Lower lobe of right lung (tissue), 2 donors: ENCODE results near the gene MYO1A. TPM values are rescaled to one million over a fixed set of nuclear protein-coding genes. Genes with fewer than 3 reads are reported as not detected.

Source experiments
- ATAC-seq, 2 donors: fragments of 200-7000 bp; cut with Tn5 transposase; one replicate each; pipeline ENCODE4 v1.9.1; 2020 to 2022; ENCODE audit warnings: mild to moderate bottlenecking in 2 of 2, moderate library complexity in 2 of 2
- DNase-seq: peaks from one replicate; pipeline ENCODE4 v3.0.0-alpha.2; 2020
- H3K27ac ChIP-seq: fragments of 200-600 bp; one replicate; pipeline ENCODE4 v1.8.0; 2022
- H3K27me3 ChIP-seq: fragments of 200-600 bp; one replicate; pipeline ENCODE4 v1.8.0; 2022; ENCODE audit warnings: low read depth
- H3K36me3 ChIP-seq: fragments of 200-600 bp; one replicate; pipeline ENCODE4 v1.8.0; 2022; ENCODE audit warnings: mild to moderate bottlenecking
- H3K4me1 ChIP-seq: fragments of 200-600 bp; one replicate; pipeline ENCODE4 v1.8.0; 2022
- H3K4me3 ChIP-seq: fragments of 200-600 bp; one replicate; pipeline ENCODE4 v1.8.0; 2022; ENCODE audit warnings: mild to moderate bottlenecking
- H3K9me3 ChIP-seq: fragments of 200-600 bp; one replicate; pipeline ENCODE4 v1.8.0; 2022
- CTCF ChIP-seq: fragments of 200-600 bp; IDR thresholded peaks from one replicate; pipeline ENCODE4 v1.8.0; 2022; ENCODE audit warnings: antibody characterized with exemption, mild to moderate bottlenecking
- intact Hi-C: fragments of 100-400 bp; cut with DNase I; formaldehyde crosslinking; loops from one replicate; pipeline ENCODE4 v1.11.0; 2022
- total RNA-seq: library from RNA; stranded (reverse); fragmentation: NEBNext Ultra II Directional; extraction: Animal tissue kit (Norgen Biotek cat#: 25700); gene quantifications from one replicate; pipeline ENCODE4 v1.2.1, GENCODE V29; 2021
- donor health status: DM: no; HTN: yes; CAD: no; lungs with severe emphysema.

MYO1A gene
- total RNA-seq, 1 donor from 2014 or later: 2.9 TPM

GRCh38 chr12:57003395-57003794, 46.5 kb downstream of the MYO1A start:
- Histone ChIP-seq H3K27ac (no peak overlapping the region), H3K27me3 (no peaks in the 10 kb centered on the region), H3K36me3 (peaks cover 50% of the 10 kb centered on the region), H3K4me1 (peaks cover 37% of the 10 kb centered on the region), H3K4me3 (no peak overlapping the region), H3K9me3 (no peaks in the 10 kb centered on the region)
- ATAC-seq: no peak
- DNase-seq: no peak
- intact Hi-C loops: no loop called here
- TF ChIP-seq CTCF: no peak

GRCh38 chr12:57001448-57001906, 48.5 kb downstream of the MYO1A start:
- intact Hi-C loops: no loop called here
- DNase-seq: peak; percentile 80
- no peaks in the 10 kb centered on the region for H3K27me3 ChIP-seq
- no peak overlapping the region for H3K4me3 ChIP-seq
- TF ChIP-seq CTCF: peak; percentile 80
- ATAC-seq: peak; percentile 76 to 81
- H3K27ac ChIP-seq: no peak overlapping the region
- H3K4me1 ChIP-seq: peaks cover 28% of the 10 kb centered on the region
- H3K9me3 ChIP-seq: no peaks in the 10 kb centered on the region
- peaks cover 50% of the 10 kb centered on the region for H3K36me3 ChIP-seq

DNA sequence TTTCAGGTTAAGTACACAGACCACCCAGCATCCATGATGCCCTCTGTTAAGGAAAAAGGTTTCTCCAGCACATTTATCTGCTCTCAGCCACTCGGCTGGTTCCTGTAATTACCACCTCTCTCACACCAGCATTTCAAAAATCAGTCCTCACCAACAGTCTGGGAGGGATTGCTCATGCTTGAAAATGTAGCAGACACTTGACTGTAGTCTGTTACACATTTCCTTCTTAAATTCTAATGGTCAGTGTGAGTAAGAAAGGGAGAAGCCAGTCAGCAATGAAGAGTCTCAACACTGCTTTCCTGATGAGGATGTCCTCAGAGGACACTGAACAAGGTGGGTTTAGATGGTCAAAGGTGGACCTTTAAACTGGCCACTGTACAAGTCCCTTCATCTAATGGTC, 49.5 kb downstream of the MYO1A start:
- H3K36me3 ChIP-seq: peaks cover 50% of the 10 kb centered on the region
- H3K9me3 ChIP-seq: no peaks in the 10 kb centered on the region
- intact Hi-C loops: no loop called here

DNA sequence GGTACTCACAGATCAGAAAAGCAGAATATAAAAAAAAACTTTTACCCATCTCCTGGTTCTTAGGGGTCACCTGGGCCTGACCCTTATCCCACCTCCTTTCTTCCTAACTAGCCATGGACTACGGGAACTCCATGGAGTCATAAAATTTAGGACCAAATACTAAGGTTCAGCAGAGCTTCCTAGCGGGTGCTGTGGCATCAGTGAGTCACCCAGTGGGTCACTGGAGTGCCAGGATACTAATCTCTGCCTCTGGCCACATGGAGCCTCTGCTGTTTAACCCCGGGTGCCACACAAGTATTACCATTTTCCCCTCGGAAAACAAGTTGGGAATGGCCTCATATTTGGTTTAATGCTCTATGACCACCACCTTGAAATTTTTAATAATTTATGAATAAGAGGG, 50.5 kb downstream of the MYO1A start:
- intact Hi-C loops: no loop called here
- TF ChIP-seq CTCF: no peak
- Histone ChIP-seq H3K4me1 (peaks cover 17% of the 10 kb centered on the region), H3K4me3 (no peak overlapping the region), H3K36me3 (peaks cover 47% of the 10 kb centered on the region), H3K27ac (no peak overlapping the region), H3K27me3 (no peaks in the 10 kb centered on the region), H3K9me3 (no peaks in the 10 kb centered on the region)
- no peak for DNase-seq
- no peak for ATAC-seq

More for the DNA sequence above, 49.5 kb downstream of the MYO1A start:
- H3K27ac ChIP-seq: no peak overlapping the region
- ATAC-seq (no peak), DNase-seq (no peak)
- no peak for TF ChIP-seq CTCF
- H3K4me3 ChIP-seq: no peak overlapping the region
- H3K27me3 ChIP-seq: no peaks in the 10 kb centered on the region
- H3K4me1 ChIP-seq: peaks cover 25% of the 10 kb centered on the region

- no peak overlapping the region for H3K4me3 ChIP-seq
- no peak overlapping the region for H3K27ac ChIP-seq
- H3K4me1 ChIP-seq: peaks cover 17% of the 10 kb centered on the region
- H3K9me3 ChIP-seq: no peaks in the 10 kb centered on the region
- H3K27me3 ChIP-seq: no peaks in the 10 kb centered on the region
- TF ChIP-seq CTCF: no peak
- no peak for DNase-seq
- ATAC-seq: no peak
- peaks cover 42% of the 10 kb centered on the region for H3K36me3 ChIP-seq
- intact Hi-C loops: no loop called here
Measured at GRCh38 chr12:56998981-56999380, 50.9 kb downstream of the MYO1A start.

DNA sequence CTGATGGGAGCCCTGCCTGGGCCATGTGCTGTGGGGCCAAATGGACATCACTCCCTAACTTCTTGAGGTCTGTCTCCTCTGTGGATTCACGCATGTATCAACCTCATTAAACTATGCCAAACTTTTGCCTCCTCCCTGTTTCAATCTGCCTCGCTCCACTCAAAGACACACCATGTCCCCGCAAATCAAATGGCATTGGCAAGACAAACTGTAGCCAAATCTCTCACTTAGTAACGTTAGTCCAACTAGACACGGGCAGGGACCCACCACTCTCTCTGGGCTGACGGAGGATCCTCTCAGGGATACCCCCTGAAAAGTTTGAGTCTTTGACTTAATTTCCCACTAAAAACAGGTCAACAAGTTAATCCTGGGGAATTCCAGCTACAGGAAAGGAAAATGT, 51.6 kb downstream of the MYO1A start:
- DNase-seq: no peak
- ATAC-seq: no peak
- intact Hi-C loops: no loop called here
- H3K9me3 ChIP-seq: no peaks in the 10 kb centered on the region
- H3K36me3 ChIP-seq: peaks cover 36% of the 10 kb centered on the region
- TF ChIP-seq CTCF: no peak
- H3K27ac ChIP-seq: no peak overlapping the region
- no peak overlapping the region for H3K4me3 ChIP-seq
- H3K4me1 ChIP-seq: peaks cover 17% of the 10 kb centered on the region
- H3K27me3 ChIP-seq: no peaks in the 10 kb centered on the region
